Calu3 (cell line): Measurements from ENCODE around the gene HOXD8. TPM values are rescaled to one million over a fixed set of nuclear protein-coding genes. Genes with fewer than 3 reads are reported as not detected.

Source experiments
- BruUV-seq: library from RNA; stranded (reverse); fragments of 400-500 nt; replicated peaks from 2 replicates; lab custom pipeline; 2021; lab: Mats Ljungman, UMichigan
- CTCF ChIA-PET: fragments of 300-600 bp; sonication (Branson Sonifier 250); formaldehyde crosslinking; loops from one replicate; lab custom pipeline; 2022; ENCODE audit warnings: antibody characterized with exemption; lab: Charles Lee
- DNase-seq: peaks from one replicate; pipeline ENCODE4 v3.0.0; 2022
- H3K27ac Mint-ChIP-seq: one replicate; pipeline ENCODE4 v1.8.0; 2022; ENCODE audit warnings: mixed read lengths; ENCODE audit not compliant: unreplicated experiment
- H3K27me3 Mint-ChIP-seq: one replicate; pipeline ENCODE4 v1.8.0; 2022; ENCODE audit warnings: mixed read lengths; ENCODE audit not compliant: unreplicated experiment
- H3K36me3 Mint-ChIP-seq: one replicate; pipeline ENCODE4 v1.8.0; 2022; ENCODE audit warnings: mild to moderate bottlenecking, moderate library complexity, mixed read lengths; ENCODE audit not compliant: insufficient read depth, unreplicated experiment
- H3K4me1 Mint-ChIP-seq: one replicate; pipeline ENCODE4 v1.8.0; 2022; ENCODE audit warnings: mild to moderate bottlenecking, low read depth, mixed read lengths; ENCODE audit not compliant: unreplicated experiment
- H3K4me3 Mint-ChIP-seq: one replicate; pipeline ENCODE4 v1.8.0; 2022; ENCODE audit warnings: mild to moderate bottlenecking, low read depth, moderate library complexity, mixed read lengths; ENCODE audit not compliant: unreplicated experiment
- H3K9me3 Mint-ChIP-seq: one replicate; pipeline ENCODE4 v1.8.0; 2022; ENCODE audit warnings: low read depth, mixed read lengths; ENCODE audit not compliant: unreplicated experiment
- CTCF ChIP-seq: fragments of 200-600 bp; IDR thresholded peaks from one replicate; pipeline ENCODE4 v1.8.0; 2022; ENCODE audit warnings: antibody characterized with exemption; ENCODE audit not compliant: unreplicated experiment
- intact Hi-C: fragments of 100-400 bp; cut with micrococcal nuclease; formaldehyde crosslinking; loops from one replicate; pipeline ENCODE4 v1.10.0; 2022; ENCODE audit not compliant: unreplicated experiment
- total RNA-seq: library from RNA; stranded (reverse); gene quantifications from 2 replicates; pipeline ENCODE4 v1.2.3, GENCODE V29; 2022

The HOXD8 gene
- total RNA-seq, 1 experiment from 2014 or later = not detected

GRCh38 chr2:176172895-176173566 is 43.5 kb downstream of the HOXD8 start:
- DNase-seq = no peak
- Mint-ChIP-seq H3K36me3 (no peaks in the 10 kb centered on the region), H3K27me3 (no peaks in the 10 kb centered on the region), H3K4me3 (no peak overlapping the region), H3K9me3 (no peaks in the 10 kb centered on the region), H3K27ac (no peak overlapping the region), H3K4me1 (peaks cover 11% of the 10 kb centered on the region)
- BruUV-seq = no TSS peak
- intact Hi-C loops = loop anchor here (10.0 kb wide), 1 partner anchor 152 kb away; no protein-coding TSS in a partner anchor
- no peak for TF ChIP-seq CTCF
- CTCF ChIA-PET = no interaction called here

- H3K36me3 Mint-ChIP-seq = no peaks in the 10 kb centered on the region
- no peak for TF ChIP-seq CTCF
- BruUV-seq = no TSS peak
- H3K27ac Mint-ChIP-seq = no peak overlapping the region
- CTCF ChIA-PET = interaction anchor here (0.9 kb wide), 1 partner anchor 380 kb away, joined by 3 read pairs; no protein-coding TSS in a partner anchor
- DNase-seq = no peak
- H3K27me3 Mint-ChIP-seq = peaks cover 1% of the 10 kb centered on the region
- intact Hi-C loops = loop anchor here (10.0 kb wide), 1 partner anchor 151 kb away; no protein-coding TSS in a partner anchor
- no peaks in the 10 kb centered on the region for H3K9me3 Mint-ChIP-seq
- no peak overlapping the region for H3K4me3 Mint-ChIP-seq
- peaks cover 11% of the 10 kb centered on the region for H3K4me1 Mint-ChIP-seq
These were observed 44.3 kb downstream of the HOXD8 start for GRCh38 chr2:176173567-176174381.

GRCh38 chr2:176174382-176174823 is 44.9 kb downstream of the HOXD8 start:
- H3K36me3 Mint-ChIP-seq = no peaks in the 10 kb centered on the region
- no peak overlapping the region for H3K4me3 Mint-ChIP-seq
- intact Hi-C loops = loop anchor here (10.0 kb wide), 1 partner anchor 150 kb away; no protein-coding TSS in a partner anchor
- H3K27me3 Mint-ChIP-seq = peaks cover 8% of the 10 kb centered on the region
- no peak for DNase-seq
- CTCF ChIA-PET = interaction anchor here (0.9 kb wide), 1 partner anchor 380 kb away, joined by 3 read pairs; no protein-coding TSS in a partner anchor
- no peak overlapping the region for H3K27ac Mint-ChIP-seq
- no peak for TF ChIP-seq CTCF
- no TSS peak for BruUV-seq
- no peaks in the 10 kb centered on the region for H3K9me3 Mint-ChIP-seq
- H3K4me1 Mint-ChIP-seq = peaks cover 11% of the 10 kb centered on the region

GRCh38 chr2:176174824-176175708 is 45.6 kb downstream of the HOXD8 start:
- TF ChIP-seq CTCF = no peak
- CTCF ChIA-PET = interaction anchor here (0.5 kb wide), 1 partner anchor 706 kb away, joined by 3 read pairs; no protein-coding TSS in a partner anchor
- DNase-seq = no peak
- Mint-ChIP-seq H3K4me1 (peaks cover 11% of the 10 kb centered on the region), H3K27me3 (peaks cover 14% of the 10 kb centered on the region), H3K27ac (no peak overlapping the region), H3K36me3 (no peaks in the 10 kb centered on the region), H3K4me3 (no peak overlapping the region), H3K9me3 (no peaks in the 10 kb centered on the region)
- no TSS peak for BruUV-seq
- intact Hi-C loops = loop anchor here (10.0 kb wide), 1 partner anchor 150 kb away; no protein-coding TSS in a partner anchor
